Prostate gland (tissue), 2 donors: ENCODE measurements around the gene UBE2E2. TPM values are rescaled to one million over a fixed set of nuclear protein-coding genes. Genes with fewer than 3 reads are reported as not detected.

Source experiments
- DNase-seq: peaks from one replicate; pipeline ENCODE4 v3.0.0-alpha.2; 2019; ENCODE audit warnings: low spot score
- H3K27ac ChIP-seq, 2 donors: fragments of 200-600 bp; sonication (generic); 2 replicates each; pipeline ENCODE4 v1.5.1; 2017 to 2019
- H3K27me3 ChIP-seq: fragments of 200-600 bp; sonication (generic); replicated peaks from 2 replicates; pipeline ENCODE4 v1.5.1; 2019; ENCODE audit not compliant: insufficient read depth
- H3K36me3 ChIP-seq, 2 donors: fragments of 200-600 bp; sonication (generic); 1 replicate in 1 of 2; 2 replicates in 1 of 2; pipeline versions ENCODE4 v1.5.1 to v1.8.1; 2017 to 2019
- H3K4me1 ChIP-seq: fragments of 200-600 bp; sonication (generic); replicated peaks from 2 replicates; pipeline ENCODE4 v1.5.1; 2019
- H3K4me3 ChIP-seq, 2 donors: fragments of 200-600 bp; sonication (generic); 2 replicates each; pipeline ENCODE4 v1.5.1; 2017 to 2019
- H3K9me3 ChIP-seq: fragments of 200-600 bp; sonication (generic); 2 replicates; pipeline ENCODE4 v1.5.1; 2017
- POLR2A ChIP-seq: fragments of 450-650 bp; IDR thresholded peaks from one replicate; pipeline ENCODE4 v1.6.1; 2016; ENCODE audit warnings: antibody characterized with exemption, mild to moderate bottlenecking
- POLR2AphosphoS5 ChIP-seq: sonication (generic); formaldehyde crosslinking; IDR thresholded peaks from one replicate; pipeline ENCODE4 v1.6.1; 2017; ENCODE audit warnings: antibody characterized with exemption
- WGBS: methylation state at CpG from one replicate; pipeline ENCODE4 v1.1.5; 2018; 5-methylcytosine and 5-hydroxymethylcytosine counted together
- intact Hi-C: fragments of 100-400 bp; cut with DNase I; formaldehyde crosslinking; loops from one replicate; pipeline ENCODE4 v1.14.2; 2022
- total RNA-seq, 2 donors: library from RNA; depleted of rRNA; stranded (reverse); fragments of >200 nt; gene quantifications; one replicate each; pipeline ENCODE4 v1.1.0, GENCODE V29; 2016
- TF ChIP-seq, protein P1 (sequence below), 4 experiments: fragments of 200-600 bp in 2 of 4; fragments of 450-650 bp in 2 of 4; sonication (generic) in 2 of 4; IDR thresholded peaks; 1 replicate in 3 of 4; 2 replicates in 1 of 4; pipeline ENCODE4 v1.5.1; 2016 to 2019; ENCODE audit warnings: antibody characterized with exemption in 4 of 4, mild to moderate bottlenecking in 2 of 4, moderate library complexity in 2 of 4

Gene UBE2E2
- total RNA-seq, 2 donors from 2014 or later = 25.9 to 48.7 TPM

GRCh38 chr3:23240171-23240785 is 37.2 kb downstream of the UBE2E2 start:
- intact Hi-C loops = no loop called here
- Histone ChIP-seq H3K4me1 (no peaks in the 10 kb centered on the region), H3K27me3 (no peaks in the 10 kb centered on the region), H3K9me3 (no peaks in the 10 kb centered on the region), H3K36me3 (no peaks in the 10 kb centered on the region), H3K4me3 (no peak overlapping the region), H3K27ac (no peak overlapping the region)
- TF ChIP-seq POLR2AphosphoS5 (no peak), POLR2A (no peak)
- TF ChIP-seq, protein P1, sequence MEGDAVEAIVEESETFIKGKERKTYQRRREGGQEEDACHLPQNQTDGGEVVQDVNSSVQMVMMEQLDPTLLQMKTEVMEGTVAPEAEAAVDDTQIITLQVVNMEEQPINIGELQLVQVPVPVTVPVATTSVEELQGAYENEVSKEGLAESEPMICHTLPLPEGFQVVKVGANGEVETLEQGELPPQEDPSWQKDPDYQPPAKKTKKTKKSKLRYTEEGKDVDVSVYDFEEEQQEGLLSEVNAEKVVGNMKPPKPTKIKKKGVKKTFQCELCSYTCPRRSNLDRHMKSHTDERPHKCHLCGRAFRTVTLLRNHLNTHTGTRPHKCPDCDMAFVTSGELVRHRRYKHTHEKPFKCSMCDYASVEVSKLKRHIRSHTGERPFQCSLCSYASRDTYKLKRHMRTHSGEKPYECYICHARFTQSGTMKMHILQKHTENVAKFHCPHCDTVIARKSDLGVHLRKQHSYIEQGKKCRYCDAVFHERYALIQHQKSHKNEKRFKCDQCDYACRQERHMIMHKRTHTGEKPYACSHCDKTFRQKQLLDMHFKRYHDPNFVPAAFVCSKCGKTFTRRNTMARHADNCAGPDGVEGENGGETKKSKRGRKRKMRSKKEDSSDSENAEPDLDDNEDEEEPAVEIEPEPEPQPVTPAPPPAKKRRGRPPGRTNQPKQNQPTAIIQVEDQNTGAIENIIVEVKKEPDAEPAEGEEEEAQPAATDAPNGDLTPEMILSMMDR (IDR thresholded peaks at IDR 0.05) = no peak
- DNase-seq = no peak
- WGBS = 53% methylated on average over 3 of the region's 3 CpGs

- Histone ChIP-seq H3K9me3 (no peaks in the 10 kb centered on the region), H3K27ac (no peak overlapping the region), H3K4me1 (no peaks in the 10 kb centered on the region), H3K27me3 (no peaks in the 10 kb centered on the region), H3K4me3 (no peak overlapping the region), H3K36me3 (no peaks in the 10 kb centered on the region)
- no peak for DNase-seq
- TF ChIP-seq, protein P1 (IDR thresholded peaks at IDR 0.05) = no peak
- TF ChIP-seq POLR2A = no peak
- no peak for TF ChIP-seq POLR2AphosphoS5
- intact Hi-C loops = no loop called here
- WGBS = 89% methylated on average over 5 of the region's 5 CpGs
Measured at GRCh38 chr3:23241256-23241655, 38.1 kb downstream of the UBE2E2 start.

DNA sequence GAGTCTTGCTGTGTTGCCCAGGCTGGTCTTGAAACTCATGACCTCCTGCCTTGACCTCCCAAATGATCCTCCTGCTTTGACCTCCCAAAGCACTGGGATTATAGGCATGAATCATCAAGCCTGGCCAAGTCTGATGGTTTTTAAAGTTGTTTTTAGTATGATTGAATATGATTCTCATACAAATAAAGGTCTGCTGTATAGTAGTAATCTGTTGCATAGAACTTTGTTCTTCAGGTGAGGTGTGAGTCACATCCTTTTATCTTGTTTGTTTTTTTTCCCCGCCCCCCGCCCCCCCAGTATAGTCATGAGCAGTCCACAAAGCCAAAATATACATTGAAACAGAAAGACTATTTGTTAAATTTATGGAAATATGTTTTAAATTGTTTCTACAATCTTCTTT is 39.0 kb downstream of the UBE2E2 start:
- Histone ChIP-seq H3K36me3 (no peaks in the 10 kb centered on the region), H3K4me1 (no peaks in the 10 kb centered on the region), H3K4me3 (no peak overlapping the region), H3K27me3 (no peaks in the 10 kb centered on the region), H3K9me3 (no peaks in the 10 kb centered on the region), H3K27ac (no peak overlapping the region)
- TF ChIP-seq, protein P1 (IDR thresholded peaks at IDR 0.05) = no peak
- intact Hi-C loops = no loop called here
- 93% methylated on average over 2 of the region's 2 CpGs for WGBS
- no peak for DNase-seq

DNA sequence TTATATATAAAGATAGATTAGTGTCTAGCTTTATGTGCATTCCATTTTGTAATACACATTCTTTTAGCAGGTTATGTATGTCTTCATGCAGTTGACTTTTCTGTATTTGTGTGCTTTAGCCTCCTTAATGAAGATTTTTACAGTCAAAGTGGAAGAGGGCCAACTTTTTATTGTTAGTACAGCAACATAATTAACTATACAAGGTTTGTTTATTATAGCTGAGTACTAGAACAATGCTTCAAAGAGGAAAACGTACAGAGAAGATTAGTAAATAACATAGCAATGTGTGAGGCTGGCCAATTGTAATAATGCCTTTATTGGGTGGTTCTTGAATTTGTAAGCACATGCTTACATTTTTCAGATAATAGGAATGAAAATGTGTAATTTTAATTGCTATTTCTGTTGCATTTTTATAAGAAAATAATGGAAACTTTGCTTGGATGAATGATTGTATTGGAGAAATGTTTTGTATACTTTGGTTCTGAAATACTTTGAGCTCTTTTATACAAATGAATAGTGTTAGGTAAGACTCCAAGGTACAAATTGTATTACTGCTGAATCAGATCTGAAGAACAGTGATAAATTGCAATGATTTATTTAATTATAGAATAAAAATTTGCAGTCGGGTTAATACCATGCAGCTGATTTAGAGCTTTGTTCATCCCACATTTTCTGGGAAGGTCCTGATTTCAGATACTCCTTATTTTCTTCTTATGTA is 41.4 kb downstream of the UBE2E2 start:
- intact Hi-C loops = no loop called here
- no peak overlapping the region for H3K4me3 ChIP-seq
- TF ChIP-seq POLR2AphosphoS5 = no peak
- TF ChIP-seq, protein P1 (IDR thresholded peaks at IDR 0.05) = no peak
- no peak for TF ChIP-seq POLR2A
- no peak overlapping the region for H3K27ac ChIP-seq
- H3K4me1 ChIP-seq = no peaks in the 10 kb centered on the region
- no peaks in the 10 kb centered on the region for H3K9me3 ChIP-seq
- 17% methylated on average over 2 of the region's 2 CpGs for WGBS
- H3K27me3 ChIP-seq = no peaks in the 10 kb centered on the region
- no peak for DNase-seq
- H3K36me3 ChIP-seq = no peaks in the 10 kb centered on the region

DNA sequence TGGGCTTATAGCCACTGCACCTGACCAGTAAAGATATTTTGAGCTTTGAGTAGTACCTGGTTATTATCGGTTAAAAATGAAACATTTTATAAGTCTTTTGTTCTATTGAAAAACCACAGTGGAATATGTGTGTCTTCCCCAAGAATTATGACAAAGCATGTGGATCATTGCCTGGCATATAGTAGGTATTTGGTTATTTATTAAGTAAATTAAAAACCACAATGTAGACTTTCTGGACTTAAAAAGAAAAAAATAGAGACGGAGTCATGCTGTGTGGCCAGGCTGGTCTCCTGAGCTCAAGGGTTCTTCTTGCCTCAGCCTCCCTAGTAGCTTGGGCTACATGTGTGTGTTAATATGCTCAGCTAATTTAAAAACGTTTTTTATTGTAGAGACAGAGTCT is 43.5 kb downstream of the UBE2E2 start:
- Histone ChIP-seq H3K36me3 (no peaks in the 10 kb centered on the region), H3K27ac (no peak overlapping the region), H3K4me3 (no peak overlapping the region), H3K27me3 (no peaks in the 10 kb centered on the region), H3K4me1 (no peaks in the 10 kb centered on the region), H3K9me3 (no peaks in the 10 kb centered on the region)
- DNase-seq = no peak
- 73% methylated on average over 3 of the region's 3 CpGs for WGBS
- intact Hi-C loops = no loop called here
- no peak for TF ChIP-seq POLR2AphosphoS5
